HPDE6-E6E7 (cell line): ENCODE results near the gene CKS1B.

Source experiments
- DNase-seq: peaks from one replicate; pipeline ENCODE4 v3.0.0; 2011; ENCODE audit warnings: missing footprints; ENCODE audit errors: extremely low spot score

Gene CKS1B

GRCh38 chr1:154945962-154946850, 28.3 kb upstream of the CKS1B start:
- no peak for DNase-seq

- DNase-seq = no peak
These were observed 26.4 kb upstream of the CKS1B start for GRCh38 chr1:154948079-154948478.

DNA sequence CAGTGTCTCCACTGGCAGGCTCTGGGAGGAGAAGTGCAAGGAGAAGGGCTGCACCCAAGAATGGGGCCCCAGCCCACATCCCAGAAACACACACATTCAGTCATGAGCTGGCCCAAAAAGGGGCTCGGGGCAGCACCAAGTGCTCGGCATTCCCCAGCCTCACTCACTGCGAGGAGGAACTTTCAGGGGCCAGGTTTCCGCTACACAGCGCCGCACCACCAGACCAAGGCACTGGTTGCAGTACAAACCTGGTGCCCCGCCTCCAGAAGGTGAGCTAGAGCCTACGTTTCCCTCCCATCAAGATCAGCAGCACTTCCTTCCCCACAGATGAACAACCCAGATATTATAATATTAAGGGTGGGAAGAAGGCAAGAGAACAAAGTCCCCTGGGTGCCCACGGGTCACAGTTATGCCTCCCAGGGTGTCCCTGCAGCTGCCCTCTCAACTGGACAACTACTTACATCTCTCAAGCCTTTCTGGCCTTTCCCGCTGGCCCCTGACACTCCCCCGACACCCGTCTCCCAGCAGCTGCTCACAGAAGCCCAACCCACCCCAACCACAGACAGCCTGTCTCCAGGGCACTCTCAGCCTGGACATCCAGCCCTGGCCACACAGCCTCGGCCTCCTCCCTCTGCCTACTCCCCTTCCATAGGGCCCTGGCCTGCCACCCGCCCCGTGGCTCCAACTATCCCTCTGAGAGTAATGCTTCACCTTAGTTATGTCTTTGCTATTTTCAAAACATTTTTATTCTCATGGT, 22.4 kb upstream of the CKS1B start:
- DNase-seq = no peak

- no peak for DNase-seq
These were observed 21.8 kb upstream of the CKS1B start for GRCh38 chr1:154952664-154953063.

- no peak for DNase-seq
These were observed 20.9 kb upstream of the CKS1B start for GRCh38 chr1:154953611-154954038.

DNA sequence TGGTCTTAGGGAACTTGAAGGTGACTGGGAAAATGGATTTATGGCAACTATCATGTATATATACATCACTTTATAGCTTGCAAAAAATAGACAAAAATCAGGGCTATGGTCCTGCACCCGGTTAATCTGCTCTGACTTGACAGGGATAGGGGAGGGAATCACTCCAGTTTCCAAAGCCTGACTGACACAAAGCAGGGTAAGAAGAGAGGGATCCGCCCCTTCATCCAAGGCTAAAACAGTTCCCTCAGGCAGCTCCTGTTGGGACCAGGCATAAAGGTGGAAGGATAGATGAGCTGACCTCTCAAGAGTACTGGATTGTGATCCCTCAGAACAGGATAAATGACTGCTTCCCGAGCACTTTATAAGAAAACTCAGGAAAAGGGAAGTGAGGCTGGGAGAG, 19.9 kb upstream of the CKS1B start:
- no peak for DNase-seq

- no peak for DNase-seq
These were observed 19.3 kb upstream of the CKS1B start for GRCh38 chr1:154955039-154955717.

GRCh38 chr1:154955718-154956543, 18.6 kb upstream of the CKS1B start, which contains the start of gene PBXIP1:
Gene PBXIP1, minus strand, starts transcription at chr1:154956099. Its CDS starts 2,378 bp downstream, at chr1:154953721.
- peak; percentile 95 for DNase-seq

DNA sequence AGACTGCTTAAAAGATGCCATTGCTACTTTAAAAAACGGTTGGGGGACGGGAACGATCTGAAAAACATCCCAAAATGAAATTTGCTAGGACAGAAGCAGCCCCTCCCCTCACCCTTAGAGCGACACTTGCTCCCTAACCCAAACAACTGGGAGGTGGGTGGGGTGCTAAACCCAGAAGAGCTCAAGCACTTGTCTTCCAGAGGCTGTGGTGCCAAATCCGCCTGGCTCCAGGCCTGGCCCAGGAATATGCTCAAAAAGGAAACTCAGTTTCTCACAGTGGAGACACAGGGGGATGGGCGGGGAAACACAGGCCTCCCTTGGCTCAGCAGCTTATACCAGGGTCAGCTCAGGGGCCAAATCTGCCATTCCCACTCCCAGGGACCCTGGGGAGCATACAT, 17.9 kb upstream of the CKS1B start:
- DNase-seq = no peak

DNA sequence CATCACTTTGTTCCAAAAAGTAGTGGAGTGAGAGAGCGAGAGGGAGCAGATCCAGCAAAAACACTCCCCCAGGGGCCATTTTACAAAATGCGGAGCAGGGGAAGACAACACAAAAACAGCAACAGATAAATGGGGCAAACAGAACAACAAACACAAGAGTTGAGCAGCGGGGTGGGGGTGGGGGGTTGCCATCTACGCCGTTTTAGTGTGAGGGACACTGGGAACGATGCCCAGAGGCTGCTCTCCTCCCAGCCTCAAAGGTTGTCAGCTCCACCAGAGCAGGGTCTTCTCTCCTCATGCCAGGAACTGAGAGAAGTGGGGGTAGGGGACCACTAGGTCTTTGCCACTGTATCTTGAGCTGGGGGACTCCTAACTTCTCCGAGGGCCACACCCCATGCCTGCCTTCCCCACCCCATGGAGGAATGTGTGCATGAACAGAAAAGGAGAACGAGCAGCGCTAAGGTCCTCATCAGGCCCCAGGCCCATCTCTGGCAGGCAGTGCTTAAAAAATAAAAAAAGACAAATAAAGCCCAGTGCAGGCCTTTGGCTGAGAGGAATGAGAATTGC, 17.3 kb upstream of the CKS1B start:
- DNase-seq = no peak

DNA sequence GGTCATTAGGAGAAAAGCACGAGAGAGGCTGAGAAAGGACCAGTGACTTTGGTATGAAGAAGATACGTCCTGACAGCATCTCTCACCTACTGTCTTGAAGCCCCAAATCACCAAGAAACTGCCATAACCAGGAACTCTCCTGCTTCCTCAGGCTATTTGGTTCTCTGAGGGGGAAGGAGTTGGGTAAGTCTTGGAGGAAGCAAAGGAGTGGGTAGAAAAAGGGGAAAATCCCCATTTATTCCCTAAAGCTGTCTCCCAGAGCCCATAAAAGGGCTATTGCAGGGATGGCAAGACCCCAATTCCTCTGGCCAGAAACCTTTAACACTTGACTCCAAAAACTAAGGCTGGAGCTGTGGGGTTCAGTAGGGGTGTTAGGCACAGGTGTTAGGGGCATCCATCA, 16.4 kb upstream of the CKS1B start:
- no peak for DNase-seq

- DNase-seq = no peak
These were observed 15.6 kb upstream of the CKS1B start for GRCh38 chr1:154958681-154959425.

DNA sequence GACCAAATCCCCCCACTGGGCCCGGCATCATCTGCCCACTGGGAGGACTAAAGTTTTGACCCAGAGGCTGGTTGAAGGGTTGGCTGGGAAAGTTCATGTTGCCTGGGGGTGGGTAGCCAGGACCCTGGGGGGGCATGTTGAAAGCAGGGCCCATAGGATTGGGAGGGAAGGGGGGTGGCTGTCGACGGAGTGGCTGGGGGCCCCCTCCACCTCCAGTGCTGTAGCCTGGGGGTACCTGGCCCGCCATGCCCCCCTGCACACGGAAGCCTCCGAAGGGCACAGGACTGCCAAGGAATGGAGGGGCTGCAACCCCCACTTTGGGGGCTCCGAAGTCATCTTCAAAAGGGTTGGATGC, 15.1 kb upstream of the CKS1B start:
- no peak for DNase-seq

DNA sequence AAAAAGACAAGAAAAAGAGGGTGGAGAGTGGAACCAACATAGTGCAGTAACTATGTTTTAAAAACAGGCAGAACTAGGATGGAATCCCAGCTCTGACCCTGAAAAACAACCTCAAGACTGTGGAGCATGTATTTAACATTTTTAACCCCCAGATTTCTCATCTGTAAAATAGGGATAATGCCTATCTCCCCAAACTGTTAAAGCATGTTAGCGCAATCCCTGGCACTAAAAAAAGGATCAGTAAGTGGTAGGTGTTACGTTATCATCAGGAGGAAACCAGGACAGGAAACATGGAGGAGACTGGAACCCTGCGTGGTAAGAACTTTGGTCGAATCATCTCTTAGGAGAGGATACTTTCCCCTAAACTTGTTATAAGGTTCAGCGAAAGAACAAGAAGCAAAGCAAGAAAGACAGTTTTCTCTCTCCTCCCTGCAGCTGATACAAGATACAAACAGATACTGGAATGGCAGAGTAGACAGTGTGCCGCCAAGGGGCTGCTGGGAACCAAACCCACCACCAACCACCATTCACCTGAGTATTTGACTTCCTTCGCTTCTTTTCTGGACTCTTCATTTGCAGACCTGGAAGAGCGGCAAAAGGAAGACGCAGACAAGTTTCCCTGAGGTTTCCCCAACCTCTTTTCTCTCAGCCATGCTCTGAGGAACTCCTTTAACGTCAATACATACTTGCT, 13.9 kb upstream of the CKS1B start:
- DNase-seq = no peak

GRCh38 chr1:154961207-154962155, 13.0 kb upstream of the CKS1B start, which contains the start of gene PYGO2:
Gene PYGO2, minus strand, starts transcription at chr1:154961782. Its CDS starts 206 bp downstream, at chr1:154961576.
- DNase-seq = peak; percentile 79

GRCh38 chr1:154962156-154962749, 12.2 kb upstream of the CKS1B start:
- no peak for DNase-seq

GRCh38 chr1:154962795-154963330, 11.6 kb upstream of the CKS1B start:
- DNase-seq = no peak

- DNase-seq = no peak
These were observed 10.8 kb upstream of the CKS1B start for GRCh38 chr1:154963643-154964042.
